ENCODE results near the gene ALLC.
"Not testable (repeated sequence)": the region's sequence is repeated elsewhere in the genome, so short reads cannot be mapped to it uniquely, and the experiment has no call there.

Gene ALLC

GRCh38 chr2:3657881-3658280 is at the start of gene ALLC:
TSS of gene ALLC (plus strand) at chr2:3658200. CDS start at chr2:3671158, 12,958 bp downstream.
- DNase-seq: no peak

DNA sequence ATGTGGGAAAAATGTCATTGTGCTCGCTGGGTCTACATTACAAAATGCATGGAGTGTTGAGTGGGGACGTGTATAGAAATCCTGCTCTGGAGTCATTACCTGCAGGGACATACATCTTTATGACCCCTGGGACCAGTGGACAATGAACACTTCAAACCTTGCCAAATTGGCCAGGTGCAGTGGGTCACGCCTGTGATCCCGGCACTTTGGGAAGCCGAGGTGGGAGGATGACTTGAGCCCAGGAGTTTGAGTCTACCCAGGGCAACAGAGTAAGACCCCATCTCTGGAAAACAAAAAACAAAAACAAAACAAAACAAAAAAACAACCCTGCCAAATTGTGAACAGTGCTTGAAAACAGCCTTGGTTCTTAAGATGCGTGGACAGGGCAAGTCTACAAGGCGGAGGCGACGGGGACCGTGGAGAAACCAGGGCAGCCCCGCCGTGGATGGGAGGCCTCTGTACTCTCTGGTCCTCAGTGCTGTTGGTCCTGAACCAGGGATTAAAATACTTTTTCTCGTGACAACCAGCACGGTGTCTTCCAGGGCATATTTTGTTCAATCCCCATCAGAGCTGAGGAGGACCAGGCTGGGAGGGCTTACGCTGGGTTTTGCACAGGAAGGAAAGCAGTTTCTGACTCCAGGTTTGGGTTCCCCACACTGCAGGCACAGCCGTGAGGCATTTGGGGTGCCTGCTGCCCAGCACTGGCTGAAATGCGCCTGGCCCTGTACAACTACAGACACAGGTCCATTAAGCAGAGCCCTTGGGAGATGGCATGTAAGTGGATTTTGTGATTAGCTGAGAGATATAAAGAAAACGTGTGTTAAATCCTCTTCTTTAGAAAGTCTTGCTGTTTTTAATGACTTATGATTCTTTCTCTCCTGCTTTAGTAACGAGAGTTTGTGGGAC is 49.4 kb upstream of the ALLC start:
- no peak for DNase-seq

DNA sequence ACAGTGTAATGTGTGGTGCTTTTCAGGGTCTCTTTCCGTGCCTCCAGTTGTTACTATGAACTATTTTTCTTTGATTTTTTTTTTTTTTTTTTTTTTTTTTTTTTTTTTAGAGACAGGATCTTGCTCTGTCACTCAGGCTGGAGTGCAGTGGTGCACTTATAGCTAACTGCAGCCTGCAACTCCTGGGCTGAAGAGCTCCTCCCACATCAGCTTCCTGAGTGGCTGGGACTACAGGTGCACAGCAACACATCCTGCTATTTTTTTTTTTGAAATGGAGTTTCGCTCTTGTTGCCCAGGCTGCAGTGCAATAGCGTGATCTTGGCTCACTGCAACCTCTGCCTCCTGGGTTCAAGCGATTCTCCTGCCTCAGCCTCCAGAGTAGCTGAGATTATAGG is 48.7 kb upstream of the ALLC start:
- DNase-seq: not testable (repeated sequence)

DNA sequence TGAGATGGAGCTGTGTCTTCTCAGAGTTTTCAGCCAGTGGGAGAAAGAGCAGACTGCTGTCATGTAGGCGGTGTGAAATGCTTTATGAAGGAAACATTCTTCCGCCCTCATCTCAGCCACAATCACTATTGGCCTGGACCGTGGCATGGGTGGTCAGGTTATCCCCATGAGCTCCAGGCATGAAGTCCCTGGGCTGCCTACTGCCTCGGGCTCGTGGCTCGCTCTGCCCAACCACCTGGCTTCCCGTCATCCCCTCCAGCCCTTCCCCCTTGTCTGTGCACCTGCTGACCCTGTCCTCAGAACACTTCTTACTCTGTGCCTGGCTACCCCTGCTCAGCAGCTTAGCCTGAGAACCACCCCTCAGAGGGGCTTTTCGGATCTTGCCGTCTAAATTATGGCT is 47.6 kb upstream of the ALLC start:
- DNase-seq: no peak

- DNase-seq: no peak
Measured at GRCh38 chr2:3610881-3611505, 47.0 kb upstream of the ALLC start.

DNA sequence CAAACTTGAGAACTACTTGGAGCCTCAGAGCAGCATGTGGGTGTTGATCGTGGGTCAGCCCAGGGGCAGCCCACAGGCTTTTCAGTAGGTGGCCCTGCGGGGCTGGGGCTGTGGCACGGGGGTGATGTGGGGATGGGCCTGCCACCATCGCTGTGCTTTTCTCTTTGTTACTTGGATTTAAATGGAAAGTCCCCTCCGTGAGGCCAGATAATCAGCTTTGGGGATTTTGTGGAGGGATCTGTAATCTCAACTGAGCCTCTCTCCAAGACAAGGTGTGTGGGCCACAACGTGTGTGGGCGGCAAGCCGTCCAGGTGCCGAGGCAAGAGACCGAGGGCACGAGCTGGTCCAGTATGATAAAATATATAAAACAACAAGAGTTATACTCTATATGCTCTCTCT is 46.4 kb upstream of the ALLC start:
- DNase-seq: no peak

DNA sequence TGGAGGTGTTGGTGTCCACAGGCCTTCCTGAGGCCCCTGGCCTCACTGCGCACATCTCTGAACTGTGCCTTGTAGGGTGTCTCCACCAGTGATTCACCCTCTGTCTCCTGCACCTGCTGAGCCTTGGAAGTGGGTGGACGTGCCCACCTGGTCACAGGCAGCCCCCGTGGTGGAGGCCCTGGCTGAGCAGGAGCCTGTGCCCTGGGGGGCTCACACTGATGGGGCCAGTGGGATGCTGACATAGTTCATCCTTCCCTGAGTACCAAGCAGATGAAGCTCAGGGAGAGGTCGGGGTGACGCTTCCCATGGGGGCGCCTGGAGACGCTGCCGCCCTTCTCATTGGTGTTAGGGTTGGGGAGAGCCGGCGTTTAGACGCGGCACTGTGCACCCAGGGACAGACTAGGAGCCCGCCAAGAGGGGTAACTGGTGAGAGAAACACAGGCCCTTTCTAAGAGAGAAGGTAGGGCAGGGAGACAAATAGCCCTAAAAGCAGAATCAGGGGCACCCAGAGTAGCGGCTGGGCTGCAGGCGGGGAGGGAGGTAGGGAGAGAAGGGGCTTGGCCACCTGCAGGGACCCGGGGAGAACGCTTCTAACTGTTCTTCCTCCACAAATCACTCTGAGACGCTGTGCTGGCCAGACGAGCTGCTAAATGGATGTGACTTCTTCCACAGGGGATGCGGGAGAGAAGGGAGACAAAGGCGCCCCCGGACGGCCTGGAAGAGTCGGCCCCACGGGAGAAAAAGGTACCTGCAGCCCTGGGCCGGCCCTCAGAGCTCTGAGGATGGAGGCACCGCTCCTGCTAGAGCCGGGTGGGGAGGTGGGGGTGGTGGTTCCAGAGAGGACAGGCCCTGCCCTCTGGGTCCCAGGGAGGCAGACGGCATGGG is 45.1 kb upstream of the ALLC start:
- no peak for DNase-seq

- no peak for DNase-seq
Measured at GRCh38 chr2:3613524-3613905, 44.5 kb upstream of the ALLC start.

GRCh38 chr2:3614743-3615142 is 43.3 kb upstream of the ALLC start:
- not testable (repeated sequence) for DNase-seq

DNA sequence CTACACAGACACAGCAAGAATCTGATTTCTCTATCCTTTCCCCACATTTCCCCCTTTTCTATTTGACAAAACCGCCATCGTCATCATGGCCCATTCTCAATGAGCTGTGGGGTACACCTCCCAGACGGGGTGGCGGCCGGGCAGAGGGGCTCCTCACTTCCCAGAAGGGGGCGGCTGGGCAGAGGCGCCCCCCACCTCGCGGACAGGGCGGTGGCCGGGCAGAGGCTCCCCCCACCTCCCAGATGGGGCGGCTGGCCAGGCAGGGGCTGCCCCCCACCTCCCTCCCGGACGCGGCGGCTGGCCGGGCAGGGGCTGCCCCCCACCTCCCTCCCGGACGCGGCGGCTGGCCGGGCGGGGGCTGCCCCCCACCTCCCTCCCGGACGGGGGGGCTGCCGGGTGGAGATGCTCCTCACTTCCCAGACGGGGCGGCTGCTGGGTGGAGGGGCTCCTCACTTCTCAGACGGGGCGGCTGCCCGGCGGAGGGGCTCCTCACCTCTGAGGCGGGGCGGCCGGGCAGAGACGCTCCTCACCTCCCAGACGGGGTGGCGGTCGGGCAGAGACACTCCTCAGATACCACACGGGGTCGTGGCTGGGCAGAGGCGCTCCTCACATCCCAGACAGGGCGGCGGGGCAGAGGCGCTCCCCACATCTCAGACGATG is 42.3 kb upstream of the ALLC start:
- DNase-seq: not testable (repeated sequence)

GRCh38 chr2:3616435-3617197 is 41.4 kb upstream of the ALLC start:
- not testable (repeated sequence) for DNase-seq

GRCh38 chr2:3617198-3617890 is 40.7 kb upstream of the ALLC start:
- DNase-seq: no peak

- no peak for DNase-seq
Measured at GRCh38 chr2:3618367-3618766, 39.6 kb upstream of the ALLC start.

GRCh38 chr2:3619033-3619432 is 39.0 kb upstream of the ALLC start:
- DNase-seq: no peak

DNA sequence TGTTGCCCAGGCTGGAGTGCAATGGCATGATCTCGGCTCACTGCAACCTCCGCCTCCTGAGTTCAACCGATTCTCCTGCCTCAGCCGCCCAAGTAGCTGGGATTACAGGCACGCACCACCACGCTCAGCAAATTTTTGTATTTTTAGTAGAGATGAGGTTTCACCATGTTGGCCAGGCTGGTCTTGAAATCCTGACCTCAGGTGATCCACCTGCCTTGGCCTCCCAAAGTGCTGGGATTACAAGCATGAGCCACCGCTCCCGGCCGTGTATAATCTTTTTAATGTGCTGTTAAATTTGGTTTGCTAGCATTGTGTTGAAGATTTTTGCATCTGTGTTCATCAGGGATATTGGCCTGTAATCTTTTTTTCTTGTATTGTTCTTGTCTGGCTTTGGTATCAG is 38.3 kb upstream of the ALLC start:
- DNase-seq: not testable (repeated sequence)

DNA sequence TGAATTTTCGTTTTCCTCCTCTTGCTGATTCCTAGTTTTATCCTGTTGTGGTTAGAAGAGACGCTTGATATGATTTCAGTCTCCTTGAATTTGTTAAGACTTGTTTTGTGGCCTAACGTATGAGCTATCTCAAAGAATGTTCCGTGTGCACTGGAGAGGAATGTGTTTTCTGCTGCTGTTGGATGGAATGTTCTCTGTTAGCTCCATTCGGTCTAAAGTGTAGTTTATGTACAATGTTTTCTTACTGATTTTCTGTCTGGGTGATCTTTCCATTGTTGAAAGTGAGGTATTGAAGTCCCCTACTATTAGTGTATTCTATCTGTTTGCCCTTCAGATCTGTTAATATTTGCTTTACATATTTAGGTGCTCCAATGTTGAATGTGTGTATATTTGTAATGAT is 37.2 kb upstream of the ALLC start:
- DNase-seq: no peak

- no peak for DNase-seq
Measured at GRCh38 chr2:3622967-3623366, 35.0 kb upstream of the ALLC start.

- no peak for DNase-seq
Measured at GRCh38 chr2:3624059-3624794, 33.8 kb upstream of the ALLC start.

- DNase-seq: no peak
Measured at GRCh38 chr2:3625186-3625585, 32.8 kb upstream of the ALLC start.

DNA sequence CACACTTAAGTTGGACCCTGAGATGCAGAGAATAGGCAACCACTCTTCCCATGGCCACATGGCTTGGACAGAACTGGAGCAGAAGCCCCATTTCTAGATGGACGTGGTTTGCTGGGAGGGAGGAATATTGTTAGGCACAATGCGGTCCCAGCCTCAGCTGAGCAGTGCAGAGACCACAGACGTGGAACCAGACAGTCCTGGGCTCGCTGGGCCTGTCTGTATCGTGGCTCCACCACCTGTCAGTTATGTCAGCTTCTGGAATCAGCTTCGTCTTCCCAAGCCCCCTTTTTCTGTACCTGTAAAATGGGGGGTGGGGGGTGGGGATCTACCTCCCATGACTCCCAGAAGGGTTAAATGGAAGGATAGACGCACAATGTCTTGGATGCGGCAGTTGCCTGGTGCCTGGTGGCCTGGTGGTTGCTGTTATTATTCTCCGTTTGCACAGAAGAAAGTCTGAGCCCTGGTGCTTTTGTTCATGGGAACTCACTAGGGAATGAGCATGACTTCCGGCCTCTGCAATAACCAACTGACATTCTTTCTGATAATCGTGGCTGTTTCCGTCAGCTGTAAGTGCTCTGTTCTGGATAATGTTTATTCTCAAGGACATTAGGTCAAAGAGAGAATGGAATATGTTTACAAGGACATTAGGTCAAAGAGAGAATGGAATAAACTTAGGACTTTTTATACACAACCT is 31.7 kb upstream of the ALLC start:
- DNase-seq: no peak
